Endothelial cell of umbilical vein (primary cell): ENCODE measurements around the gene ADAMTSL5. TPM values are rescaled to one million over a fixed set of nuclear protein-coding genes. Genes with fewer than 3 reads are reported as not detected.

ENCODE experiments used
- BruUV-seq: library from RNA; stranded (reverse); fragments of 400-500 nt; replicated peaks from 2 replicates; lab custom pipeline; 2021; lab: Mats Ljungman, UMichigan
- CTCF ChIA-PET: fragments of 300-600, 350-600 bp; sonication (Branson Sonifier 250); formaldehyde crosslinking; loops from one replicate; lab custom pipeline; 2021; ENCODE audit warnings: antibody characterized with exemption, inconsistent platforms; lab: Charles Lee
- POLR2A ChIA-PET: fragments of 300-600, 350-600 bp; sonication (Branson Sonifier 250); formaldehyde crosslinking; loops from one replicate; lab custom pipeline; 2021; ENCODE audit warnings: antibody characterized with exemption, inconsistent platforms; lab: Charles Lee
- DNase-seq: peaks from one replicate; pipeline ENCODE4 v3.0.0-alpha.2; 2011; ENCODE audit warnings: low read depth, low spot score
- FAIRE-seq: peaks from 2 replicates; lab custom pipeline; 2011; peaks lifted over from hg19 to GRCh38; lab: Jason Lieb, UNC
- H2AFZ ChIP-seq: 2 replicates; pipeline ENCODE4 v1.6.0; 2012; ENCODE audit warnings: low read depth, low read length, control low read depth, inconsistent platforms
- H3K27ac ChIP-seq: 2 replicates; pipeline ENCODE4 v1.5.1; 2011; ENCODE audit warnings: low read depth, mild to moderate bottlenecking, control low read depth, low read length, moderate library complexity; ENCODE audit not compliant: insufficient read depth
- H3K27me3 ChIP-seq, 2 experiments: 2 replicates each; pipeline versions ENCODE4 v1.6.0 to v1.6.1; 2011; ENCODE audit warnings: low read length in 2 of 2, mixed read lengths in 1 of 2; ENCODE audit not compliant: control insufficient read depth in 2 of 2, insufficient read depth in 2 of 2
- H3K36me3 ChIP-seq, 2 experiments: 2 replicates in 1 of 2; 3 replicates in 1 of 2; pipeline ENCODE4 v1.5.1; 2011; ENCODE audit warnings: low read length in 2 of 2, mild to moderate bottlenecking in 1 of 2, moderate library complexity in 1 of 2; ENCODE audit not compliant: control insufficient read depth in 2 of 2, insufficient read depth in 2 of 2; ENCODE audit errors: extremely low read depth in 1 of 2
- H3K4me1 ChIP-seq: 3 replicates; pipeline ENCODE4 v1.5.1; 2011; ENCODE audit warnings: mild to moderate bottlenecking, low read length; ENCODE audit not compliant: control insufficient read depth, insufficient read depth; ENCODE audit errors: extremely low read depth
- H3K4me2 ChIP-seq: 2 replicates; pipeline ENCODE4 v1.6.1; 2011; ENCODE audit warnings: low read length, control low read depth, mixed read lengths; ENCODE audit not compliant: insufficient read depth
- H3K4me3 ChIP-seq, 3 experiments: fragments of 200-600 bp in 1 of 3; sonication (generic), shearing (Covaris generic) in 1 of 3; replicated peaks in 1 of 3; 2 replicates each; pipeline ENCODE4 v1.5.1; 2011 to 2016; ENCODE audit warnings: control low read depth in 3 of 3, low read length in 3 of 3, mild to moderate bottlenecking in 2 of 3, inconsistent platforms in 1 of 3, low read depth in 1 of 3, moderate library complexity in 1 of 3; ENCODE audit not compliant: insufficient read depth in 1 of 3
- H3K79me2 ChIP-seq: 2 replicates; pipeline ENCODE4 v1.6.0; 2012; ENCODE audit warnings: low read length, inconsistent platforms; ENCODE audit not compliant: control insufficient read depth, insufficient read depth
- H3K9ac ChIP-seq: replicated peaks from 2 replicates; pipeline ENCODE3; 2011; ENCODE audit warnings: low read length, control low read depth; ENCODE audit not compliant: insufficient read depth; ENCODE audit errors: extremely low read depth
- H3K9me1 ChIP-seq: replicated peaks from 3 replicates; pipeline ENCODE4 v1.6.0; 2011; ENCODE audit warnings: mild to moderate bottlenecking, low read length; ENCODE audit not compliant: control insufficient read depth, insufficient read depth; ENCODE audit errors: extremely low read depth
- H3K9me3 ChIP-seq: replicated peaks from 2 replicates; pipeline ENCODE4 v1.5.1; 2012; ENCODE audit warnings: low read length, inconsistent platforms; ENCODE audit not compliant: control insufficient read depth, insufficient read depth
- H4K20me1 ChIP-seq: replicated peaks from 2 replicates; pipeline ENCODE3; 2011; ENCODE audit warnings: mild to moderate bottlenecking, low read length; ENCODE audit not compliant: control insufficient read depth, insufficient read depth; ENCODE audit errors: extremely low read depth
- CTCF ChIP-seq, 2 donors: IDR thresholded peaks; 1 replicate in 1 of 2; 2 replicates in 1 of 2; pipeline ENCODE4 v1.5.1; 2011; ENCODE audit warnings: low read length in 2 of 2, mild to moderate bottlenecking in 2 of 2, moderate library complexity in 2 of 2, control low read depth in 1 of 2, inconsistent platforms in 1 of 2, low read depth in 1 of 2; ENCODE audit not compliant: insufficient read depth in 1 of 2; ENCODE audit errors: extremely low read depth in 1 of 2
- EZH2 ChIP-seq: IDR thresholded peaks from 2 replicates; pipeline ENCODE4 v1.6.1; 2012; ENCODE audit warnings: borderline replicate concordance, low read depth, mild to moderate bottlenecking, moderate library complexity, low read length, inconsistent platforms; ENCODE audit not compliant: severe bottlenecking
- FOS ChIP-seq: IDR thresholded peaks from 2 replicates; pipeline ENCODE4 v1.6.1; 2011; ENCODE audit warnings: mild to moderate bottlenecking, low read length, moderate library complexity, borderline replicate concordance; ENCODE audit not compliant: insufficient read depth
- GATA2 ChIP-seq: IDR thresholded peaks from 2 replicates; pipeline ENCODE4 v1.7.0; 2011; ENCODE audit warnings: low read depth, mild to moderate bottlenecking, moderate library complexity, mixed read lengths, low read length; ENCODE audit not compliant: insufficient read length, insufficient read depth
- JUN ChIP-seq: IDR thresholded peaks from 2 replicates; pipeline ENCODE4 v1.6.1; 2011; ENCODE audit warnings: borderline replicate concordance, low read depth; ENCODE audit not compliant: insufficient read length, insufficient read depth
- MAX ChIP-seq: IDR thresholded peaks from 2 replicates; pipeline ENCODE4 v1.6.1; 2011; ENCODE audit not compliant: insufficient read depth, insufficient read length
- MYC ChIP-seq: IDR thresholded peaks from one replicate; pipeline ENCODE4 v1.6.1; 2011; ENCODE audit warnings: mild to moderate bottlenecking, low read depth, low read length
- POLR2A ChIP-seq: IDR thresholded peaks from 2 replicates; pipeline ENCODE4 v1.6.1; 2012; ENCODE audit warnings: low read depth, mild to moderate bottlenecking, control low read depth, low read length
- POLR2AphosphoS5 ChIP-seq: IDR thresholded peaks from 2 replicates; pipeline ENCODE4 v1.6.1; 2012; ENCODE audit warnings: low read depth, mild to moderate bottlenecking, control low read depth, low read length, moderate library complexity; ENCODE audit not compliant: insufficient read depth
- dilution Hi-C: fragments of 300-500 bp; cut with MboI; formaldehyde crosslinking; loops from one replicate; pipeline ENCODE4 v1.15.0; 2019; ENCODE audit warnings: low sequenced_read_pairs; ENCODE audit not compliant: extremely low pct_ligation_motif_present
- intact Hi-C: fragments of 100-400 bp; cut with micrococcal nuclease; formaldehyde crosslinking; loops from one replicate; pipeline ENCODE4 v1.10.0; 2022
- polyA plus RNA-seq, 4 experiments: library from polyadenylated mRNA; depleted of rRNA in 3 of 4; stranded (reverse) in 3 of 4; unstranded in 1 of 4; fragments of >200 nt; gene quantifications; 2 replicates each; pipeline versions ENCODE4 v1.2.1 to v1.2.3, GENCODE V29; 2011 to 2012; ENCODE audit warnings: missing spikeins in 1 of 4
- total RNA-seq: library from RNA; stranded (reverse); gene quantifications from 2 replicates; pipeline ENCODE4 v1.2.3, GENCODE V29; 2021

Gene ADAMTSL5
- total and polyA plus RNA-seq, 2 donors (not counting 3 experiments of a cell fraction or from before 2014, with no cell fraction given), result 0.07 TPM; not detected in 1

DNA sequence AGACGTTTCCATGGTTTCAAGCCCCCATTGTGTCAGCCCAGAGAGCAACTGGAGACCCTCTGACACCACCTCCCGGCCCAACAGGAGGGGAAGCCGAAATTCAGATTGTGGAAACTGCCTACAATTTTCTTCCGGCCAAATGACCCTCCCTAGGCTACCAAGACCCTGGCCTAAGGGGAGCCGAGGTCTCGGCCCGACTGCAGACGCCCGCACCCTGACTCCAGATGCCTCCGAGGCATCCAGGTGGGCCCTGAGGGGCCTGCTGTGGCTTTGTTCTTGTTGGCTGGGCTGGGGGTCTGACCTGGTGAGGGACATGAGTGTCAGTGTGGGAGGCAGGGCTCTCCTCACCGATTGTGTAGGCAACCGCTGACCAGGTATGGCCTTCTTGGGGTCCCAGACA lies 45.7 kb upstream of the ADAMTSL5 start:
- TF ChIP-seq POLR2AphosphoS5, result no peak
- no peak for TF ChIP-seq FOS
- no peak for TF ChIP-seq GATA2
- no peak for TF ChIP-seq JUN
- TF ChIP-seq EZH2, result no peak
- TF ChIP-seq CTCF (IDR thresholded peaks at IDR 0.05; ENCODE audit: extremely low read depth in 1 of 2, insufficient read depth in 1 of 2, low read depth in 1 of 2, low read length in 2 of 2), result no peak
- no peak for TF ChIP-seq MYC
- no peak for TF ChIP-seq POLR2A
- TF ChIP-seq MAX, result no peak
- H3K9ac ChIP-seq, result no peak overlapping the region
- ChIA-PET CTCF (interaction anchor here (3.1 kb wide), 1 partner anchor 12 kb away, joined by 19 read pairs; no protein-coding TSS in a partner anchor), POLR2A (no interaction called here)
- FAIRE-seq (no peak), DNase-seq (no peak)
- intact Hi-C loops, result no loop called here
- no peak overlapping the region for H3K4me3 ChIP-seq
- no peak overlapping the region for H2AFZ ChIP-seq
- H3K27me3 ChIP-seq, result no peaks in the 10 kb centered on the region
- H4K20me1 ChIP-seq, result no peaks in the 10 kb centered on the region
- dilution Hi-C loops, result no loop called here
- peaks cover 10 to 18% of the 10 kb centered on the region in 2 experiments for H3K36me3 ChIP-seq
- BruUV-seq, result no TSS peak
- no peak overlapping the region for H3K4me2 ChIP-seq
- H3K9me1 ChIP-seq, result no peaks in the 10 kb centered on the region
- no peaks in the 10 kb centered on the region for H3K9me3 ChIP-seq
- H3K4me1 ChIP-seq, result no peaks in the 10 kb centered on the region
- no peak overlapping the region for H3K27ac ChIP-seq
- H3K79me2 ChIP-seq, result peaks cover 54% of the 10 kb centered on the region
